Astrocyte of the cerebellum (primary cell): ENCODE measurements around the gene FYCO1.

Experiments
- DNase-seq: peaks from one replicate; pipeline ENCODE4 v3.0.0-alpha.2; 2011; ENCODE audit warnings: low read depth
- H3K4me3 ChIP-seq: 2 replicates; pipeline ENCODE4 v1.5.1; 2011; ENCODE audit warnings: mild to moderate bottlenecking, low read depth, low read length, moderate library complexity
- in situ Hi-C: cut with HindIII; loops from 2 replicates; pipeline ENCODE4 v1.10.0; 2017; ENCODE audit warnings: low sequenced_read_pairs
- TF ChIP-seq, protein P1 (sequence below): IDR thresholded peaks from 2 replicates; pipeline ENCODE4 v1.5.1; 2012; ENCODE audit warnings: low read length, low read depth, moderate library complexity, mild to moderate bottlenecking; ENCODE audit errors: missing control alignments

FYCO1 gene

DNA sequence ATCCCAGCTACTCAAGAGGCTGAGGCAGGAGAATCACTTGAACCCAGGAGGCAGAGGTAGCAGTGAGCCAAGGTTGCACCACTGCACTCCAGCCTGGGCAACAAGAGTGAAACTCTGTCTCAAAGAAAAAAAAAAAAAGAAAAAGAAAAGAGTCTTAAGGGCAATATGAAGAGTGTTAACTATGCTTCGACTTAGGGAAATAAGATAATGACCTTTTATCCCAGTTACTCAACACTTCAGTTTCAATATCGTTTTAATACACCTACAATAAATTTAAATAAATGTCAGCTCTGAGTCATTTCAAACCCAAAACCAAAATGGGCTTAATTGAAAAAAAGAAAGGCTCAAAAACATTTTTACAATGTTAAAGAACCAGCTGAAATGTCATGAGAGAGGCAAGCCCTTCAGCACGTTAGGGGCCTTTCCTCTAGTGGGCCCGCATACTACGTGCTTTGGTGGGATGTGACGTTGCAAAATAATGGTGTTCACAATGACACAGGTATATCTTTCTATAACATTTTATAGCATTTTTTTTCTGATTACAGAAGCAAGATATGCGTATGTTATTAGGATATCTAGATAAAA is 15.3 kb downstream of the FYCO1 start:
- no peak overlapping the region for H3K4me3 ChIP-seq
- in situ Hi-C loops: loop anchor here (5.0 kb wide), 1 partner anchor 97 kb away; no protein-coding TSS in a partner anchor
- no peak for DNase-seq
- TF ChIP-seq, protein P1, sequence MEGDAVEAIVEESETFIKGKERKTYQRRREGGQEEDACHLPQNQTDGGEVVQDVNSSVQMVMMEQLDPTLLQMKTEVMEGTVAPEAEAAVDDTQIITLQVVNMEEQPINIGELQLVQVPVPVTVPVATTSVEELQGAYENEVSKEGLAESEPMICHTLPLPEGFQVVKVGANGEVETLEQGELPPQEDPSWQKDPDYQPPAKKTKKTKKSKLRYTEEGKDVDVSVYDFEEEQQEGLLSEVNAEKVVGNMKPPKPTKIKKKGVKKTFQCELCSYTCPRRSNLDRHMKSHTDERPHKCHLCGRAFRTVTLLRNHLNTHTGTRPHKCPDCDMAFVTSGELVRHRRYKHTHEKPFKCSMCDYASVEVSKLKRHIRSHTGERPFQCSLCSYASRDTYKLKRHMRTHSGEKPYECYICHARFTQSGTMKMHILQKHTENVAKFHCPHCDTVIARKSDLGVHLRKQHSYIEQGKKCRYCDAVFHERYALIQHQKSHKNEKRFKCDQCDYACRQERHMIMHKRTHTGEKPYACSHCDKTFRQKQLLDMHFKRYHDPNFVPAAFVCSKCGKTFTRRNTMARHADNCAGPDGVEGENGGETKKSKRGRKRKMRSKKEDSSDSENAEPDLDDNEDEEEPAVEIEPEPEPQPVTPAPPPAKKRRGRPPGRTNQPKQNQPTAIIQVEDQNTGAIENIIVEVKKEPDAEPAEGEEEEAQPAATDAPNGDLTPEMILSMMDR: no peak

DNA sequence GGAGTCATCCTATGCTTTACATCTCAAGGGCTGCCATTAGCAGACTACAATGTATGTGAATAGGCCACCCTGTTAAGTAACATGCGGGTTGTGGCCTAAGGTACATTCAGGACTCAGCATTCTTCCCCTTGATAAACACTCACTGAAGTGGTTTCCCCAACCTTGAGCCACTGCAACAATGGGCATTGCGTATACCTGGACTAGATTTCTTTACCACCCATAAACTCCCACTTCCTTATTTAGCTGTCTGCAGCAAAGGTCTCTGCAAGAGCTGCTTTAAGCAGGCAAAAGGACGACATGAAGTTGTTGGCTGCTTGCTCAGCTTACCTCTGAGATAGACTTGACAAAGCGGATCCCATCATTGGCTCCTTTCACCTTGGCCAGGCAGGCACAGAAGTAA is 16.2 kb downstream of the FYCO1 start:
- in situ Hi-C loops: no loop called here
- DNase-seq: no peak
- TF ChIP-seq, protein P1: no peak
- no peak overlapping the region for H3K4me3 ChIP-seq

DNA sequence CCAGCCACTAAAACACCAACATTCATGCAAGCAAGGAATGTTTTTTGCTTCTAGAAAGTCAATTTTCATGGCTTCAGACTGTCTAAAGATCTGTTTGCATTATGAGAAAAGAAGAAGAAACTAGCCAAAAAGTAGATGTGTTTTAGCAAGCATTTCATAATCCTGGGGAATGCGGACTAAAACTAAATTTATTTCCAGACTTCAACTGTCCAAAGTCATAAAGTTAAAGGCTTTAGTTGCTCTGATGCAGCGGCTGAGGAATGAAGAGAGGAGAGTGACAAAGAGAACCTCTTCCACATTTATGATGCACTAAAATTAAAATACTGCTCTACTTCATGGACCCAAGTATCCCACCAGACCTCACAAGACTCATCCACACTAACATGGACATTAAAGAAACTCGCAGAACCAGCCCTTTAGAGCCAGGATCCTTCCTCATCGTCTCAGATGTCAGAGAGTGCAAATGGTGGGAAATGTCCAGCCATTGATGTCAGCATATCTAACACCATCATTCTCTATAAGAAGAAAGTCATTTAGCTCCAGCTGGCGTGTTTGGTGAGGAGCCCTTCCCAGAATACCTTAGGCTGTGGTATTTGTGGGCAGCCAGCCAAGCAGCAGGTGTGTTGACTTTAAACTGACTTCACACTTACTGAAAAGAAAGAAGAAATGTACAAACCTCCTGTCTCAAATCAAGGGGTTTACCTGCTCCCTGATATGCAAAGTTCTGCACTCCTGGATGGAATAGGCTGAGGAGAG is 17.4 kb downstream of the FYCO1 start:
- H3K4me3 ChIP-seq: no peak overlapping the region
- in situ Hi-C loops: no loop called here
- DNase-seq: no peak
- TF ChIP-seq, protein P1: no peak

DNA sequence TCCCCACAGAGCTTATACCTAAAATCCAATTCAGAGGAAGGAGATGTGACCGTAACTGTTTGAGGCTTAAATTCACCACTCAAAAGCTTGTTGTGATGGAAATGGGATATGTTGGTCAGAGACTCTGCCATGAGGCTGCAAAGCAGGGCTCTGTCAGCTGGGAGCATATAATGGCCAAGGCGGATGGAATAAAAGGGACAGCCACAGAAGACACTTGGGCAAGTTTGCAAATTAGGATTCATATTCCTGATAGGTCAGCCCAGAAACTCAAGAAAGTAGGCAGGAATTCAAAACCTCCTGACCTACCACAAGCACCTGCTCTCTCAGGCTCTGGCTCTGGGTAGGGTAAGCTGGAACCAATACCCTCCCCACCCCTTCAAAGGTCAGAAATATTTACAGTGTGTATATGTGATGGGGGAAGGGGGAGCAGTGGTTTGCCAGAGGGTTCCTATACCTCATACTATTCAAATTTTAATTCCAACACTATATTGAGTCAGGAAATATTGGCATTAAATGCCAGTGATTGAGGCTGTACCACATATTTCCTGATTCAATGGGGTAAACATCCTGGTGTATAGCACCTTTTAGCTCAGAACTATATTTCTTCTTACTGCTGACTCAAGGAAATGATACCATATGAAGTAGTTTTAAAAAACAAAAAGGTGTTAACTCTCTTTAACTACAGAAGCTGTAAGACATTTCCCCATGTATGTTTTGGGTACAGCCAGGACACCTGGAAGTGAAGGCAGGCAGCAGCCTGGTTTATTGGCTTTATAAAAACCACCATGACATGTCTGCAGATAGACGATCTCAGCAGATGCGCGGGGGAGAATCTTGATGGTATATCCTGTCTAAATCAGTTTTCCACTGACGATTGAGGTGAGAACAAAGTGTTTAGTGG is 19.2 kb downstream of the FYCO1 start:
- TF ChIP-seq, protein P1: no peak
- no peak for DNase-seq
- in situ Hi-C loops: no loop called here
- no peak overlapping the region for H3K4me3 ChIP-seq

DNA sequence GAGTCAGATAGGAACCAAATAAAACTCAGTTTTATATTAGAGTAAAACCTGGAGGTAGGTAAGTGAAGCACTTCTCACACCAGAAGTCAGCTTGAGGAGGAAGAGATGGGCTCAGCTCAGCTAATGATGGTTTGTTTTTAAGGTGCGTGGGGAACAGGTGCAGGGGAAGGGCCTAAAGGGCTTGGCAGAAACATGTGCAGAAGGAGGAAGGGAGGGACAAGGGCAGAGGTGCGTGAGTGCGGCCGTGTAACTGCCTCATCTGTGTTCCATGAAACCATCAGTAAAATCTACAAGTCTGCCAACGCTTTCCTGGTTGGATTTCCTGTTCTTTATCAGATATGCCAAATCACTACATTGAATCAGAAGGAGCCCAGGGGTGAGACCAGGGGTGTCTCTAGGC is 19.9 kb downstream of the FYCO1 start:
- TF ChIP-seq, protein P1: no peak
- in situ Hi-C loops: no loop called here
- no peak overlapping the region for H3K4me3 ChIP-seq
- DNase-seq: no peak

DNA sequence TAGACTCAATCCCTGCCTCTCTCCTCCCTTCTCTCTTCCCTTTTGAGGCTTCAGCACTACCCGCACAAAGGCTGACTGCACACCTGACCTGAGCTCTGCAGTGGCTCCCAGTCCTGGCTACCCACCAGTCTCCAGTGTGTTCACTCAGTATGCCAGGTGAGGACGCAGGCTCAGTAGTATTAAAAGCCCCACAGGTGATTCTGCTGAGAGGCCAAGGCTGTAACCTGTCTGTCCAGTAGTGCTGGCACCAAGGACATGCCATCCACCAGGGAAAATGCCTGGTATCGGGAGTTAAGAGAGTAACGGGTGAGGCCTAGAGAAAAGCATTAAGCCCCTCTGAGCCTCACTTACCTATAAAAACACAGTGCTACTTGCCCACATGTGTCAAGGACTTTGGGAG is 20.9 kb downstream of the FYCO1 start:
- in situ Hi-C loops: no loop called here
- TF ChIP-seq, protein P1: no peak
- H3K4me3 ChIP-seq: no peak overlapping the region
- no peak for DNase-seq
